Measurements from ENCODE around the gene GNPTAB. TPM values are rescaled to one million over a fixed set of nuclear protein-coding genes. Genes with fewer than 3 reads are reported as not detected.

GNPTAB gene
- total RNA-seq, 1 donor from 2014 or later: 26.5 TPM

- DNase-seq (ENCODE audit: low read depth): no peak
- Histone ChIP-seq H3K27me3 (ENCODE audit: control insufficient read depth, insufficient read depth, low read length) (no peaks in the 10 kb centered on the region), H3K36me3 (ENCODE audit: control insufficient read depth, insufficient read depth, low read length) (peaks cover 2% of the 10 kb centered on the region), H3K4me3 (ENCODE audit: low read depth, low read length) (no peak overlapping the region)
- TF ChIP-seq, protein P1, sequence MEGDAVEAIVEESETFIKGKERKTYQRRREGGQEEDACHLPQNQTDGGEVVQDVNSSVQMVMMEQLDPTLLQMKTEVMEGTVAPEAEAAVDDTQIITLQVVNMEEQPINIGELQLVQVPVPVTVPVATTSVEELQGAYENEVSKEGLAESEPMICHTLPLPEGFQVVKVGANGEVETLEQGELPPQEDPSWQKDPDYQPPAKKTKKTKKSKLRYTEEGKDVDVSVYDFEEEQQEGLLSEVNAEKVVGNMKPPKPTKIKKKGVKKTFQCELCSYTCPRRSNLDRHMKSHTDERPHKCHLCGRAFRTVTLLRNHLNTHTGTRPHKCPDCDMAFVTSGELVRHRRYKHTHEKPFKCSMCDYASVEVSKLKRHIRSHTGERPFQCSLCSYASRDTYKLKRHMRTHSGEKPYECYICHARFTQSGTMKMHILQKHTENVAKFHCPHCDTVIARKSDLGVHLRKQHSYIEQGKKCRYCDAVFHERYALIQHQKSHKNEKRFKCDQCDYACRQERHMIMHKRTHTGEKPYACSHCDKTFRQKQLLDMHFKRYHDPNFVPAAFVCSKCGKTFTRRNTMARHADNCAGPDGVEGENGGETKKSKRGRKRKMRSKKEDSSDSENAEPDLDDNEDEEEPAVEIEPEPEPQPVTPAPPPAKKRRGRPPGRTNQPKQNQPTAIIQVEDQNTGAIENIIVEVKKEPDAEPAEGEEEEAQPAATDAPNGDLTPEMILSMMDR (IDR thresholded peaks at IDR 0.05; ENCODE audit: insufficient read depth, low read length, poor library complexity, severe bottlenecking): no peak
These were observed 84.1 kb downstream of the GNPTAB start for GRCh38 chr12:101746661-101747060.

DNA sequence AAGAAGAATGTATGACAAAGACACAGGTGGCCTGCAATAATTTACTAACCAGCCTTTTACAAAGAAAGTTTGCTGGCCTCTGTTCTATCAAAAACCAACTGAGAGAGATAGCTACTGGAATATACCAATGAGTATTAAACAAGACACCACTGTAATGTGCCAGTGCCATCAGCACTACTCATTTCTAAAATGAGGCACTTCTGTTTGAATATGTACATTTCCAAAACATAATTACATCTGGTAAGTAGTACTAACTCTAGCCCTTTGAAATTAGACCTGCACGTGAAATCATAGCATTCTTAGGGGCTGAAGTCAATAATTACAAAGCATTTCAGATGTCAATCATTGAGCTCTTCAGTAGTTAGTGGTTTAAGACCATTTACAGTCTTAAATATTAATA, 84.6 kb downstream of the GNPTAB start:
- TF ChIP-seq, protein P1 (IDR thresholded peaks at IDR 0.05; ENCODE audit: insufficient read depth, low read length, poor library complexity, severe bottlenecking): no peak
- no peaks in the 10 kb centered on the region for H3K27me3 ChIP-seq (ENCODE audit: control insufficient read depth, insufficient read depth, low read length)
- peaks cover 2% of the 10 kb centered on the region for H3K36me3 ChIP-seq (ENCODE audit: control insufficient read depth, insufficient read depth, low read length)
- H3K4me3 ChIP-seq (ENCODE audit: low read depth, low read length): no peak overlapping the region
- no peak for DNase-seq (ENCODE audit: low read depth)

- no peaks in the 10 kb centered on the region for H3K27me3 ChIP-seq (ENCODE audit: control insufficient read depth, insufficient read depth, low read length)
- TF ChIP-seq, protein P1 (IDR thresholded peaks at IDR 0.05; ENCODE audit: insufficient read depth, low read length, poor library complexity, severe bottlenecking): no peak
- peaks cover 2% of the 10 kb centered on the region for H3K36me3 ChIP-seq (ENCODE audit: control insufficient read depth, insufficient read depth, low read length)
- H3K4me3 ChIP-seq (ENCODE audit: low read depth, low read length): no peak overlapping the region
- DNase-seq (ENCODE audit: low read depth): no peak
These were observed 85.3 kb downstream of the GNPTAB start for GRCh38 chr12:101745481-101745880.

GRCh38 chr12:101743724-101744472, 86.9 kb downstream of the GNPTAB start:
- peak; percentile 29 for DNase-seq (ENCODE audit: low read depth)
- peaks cover 1% of the 10 kb centered on the region for H3K36me3 ChIP-seq (ENCODE audit: control insufficient read depth, insufficient read depth, low read length)

GRCh38 chr12:101743242-101743641, 87.5 kb downstream of the GNPTAB start:
- no peak for DNase-seq (ENCODE audit: low read depth)
- Histone ChIP-seq H3K36me3 (ENCODE audit: control insufficient read depth, insufficient read depth, low read length) (peaks cover 1% of the 10 kb centered on the region), H3K27me3 (ENCODE audit: control insufficient read depth, insufficient read depth, low read length) (no peaks in the 10 kb centered on the region), H3K4me3 (ENCODE audit: low read depth, low read length) (no peak overlapping the region)
- TF ChIP-seq, protein P1 (IDR thresholded peaks at IDR 0.05; ENCODE audit: insufficient read depth, low read length, poor library complexity, severe bottlenecking): no peak

More at GRCh38 chr12:101743724-101744472, 86.9 kb downstream of the GNPTAB start:
- no peak overlapping the region for H3K4me3 ChIP-seq (ENCODE audit: low read depth, low read length)
- TF ChIP-seq, protein P1 (IDR thresholded peaks at IDR 0.05; ENCODE audit: insufficient read depth, low read length, poor library complexity, severe bottlenecking): no peak
- H3K27me3 ChIP-seq (ENCODE audit: control insufficient read depth, insufficient read depth, low read length): no peaks in the 10 kb centered on the region

GRCh38 chr12:101740980-101741379, 89.8 kb downstream of the GNPTAB start:
- H3K27me3 ChIP-seq (ENCODE audit: control insufficient read depth, insufficient read depth, low read length): no peaks in the 10 kb centered on the region
- DNase-seq (ENCODE audit: low read depth): no peak

More at GRCh38 chr12:101740980-101741379, 89.8 kb downstream of the GNPTAB start:
- H3K4me3 ChIP-seq (ENCODE audit: low read depth, low read length): no peak overlapping the region
- peaks cover 1% of the 10 kb centered on the region for H3K36me3 ChIP-seq (ENCODE audit: control insufficient read depth, insufficient read depth, low read length)
- TF ChIP-seq, protein P1 (IDR thresholded peaks at IDR 0.05; ENCODE audit: insufficient read depth, low read length, poor library complexity, severe bottlenecking): no peak
